ENCODE results near the gene RAB28.

The RAB28 gene

GRCh38 chr4:13492747-13493146, 8.6 kb upstream of the RAB28 start:
- Histone ChIP-seq H4K20me1 (ENCODE audit: insufficient read depth, low read length, poor library complexity, severe bottlenecking) (no peaks in the 10 kb centered on the region), H3K9ac (ENCODE audit: low read depth, low read length, poor library complexity, severe bottlenecking) (no peak overlapping the region), H3K79me2 (ENCODE audit: insufficient read depth, low read length) (no peaks in the 10 kb centered on the region), H3F3A (ENCODE audit: low read depth) (peaks cover 6% of the 10 kb centered on the region; the same call in 1 of the 2 replicates), H3K4me1 (ENCODE audit: insufficient read depth, low read length, poor library complexity, severe bottlenecking) (peaks cover 12% of the 10 kb centered on the region), H3K4me3 (ENCODE audit: low read length, poor library complexity, severe bottlenecking) (no peak overlapping the region), H2AFZ (ENCODE audit: low read length) (no peak overlapping the region), H3K9me3 (ENCODE audit: insufficient read depth, low read depth, low read length) (no peaks in the 10 kb centered on the region), H3K27me3 (ENCODE audit: insufficient read depth, low read length, poor library complexity, severe bottlenecking) (no peaks in the 10 kb centered on the region), H3K36me3 (ENCODE audit: insufficient read depth, low read length) (no peaks in the 10 kb centered on the region), H3K9me2 (replicated peaks; ENCODE audit: low read depth, low read length) (no peaks in the 10 kb centered on the region), H3K4me2 (ENCODE audit: low read depth, low read length, poor library complexity, severe bottlenecking) (no peak overlapping the region)
- TF ChIP-seq EZH2phosphoT487 (IDR thresholded peaks at IDR 0.05; ENCODE audit: borderline replicate concordance): no peak
- TF ChIP-seq, protein P1, sequence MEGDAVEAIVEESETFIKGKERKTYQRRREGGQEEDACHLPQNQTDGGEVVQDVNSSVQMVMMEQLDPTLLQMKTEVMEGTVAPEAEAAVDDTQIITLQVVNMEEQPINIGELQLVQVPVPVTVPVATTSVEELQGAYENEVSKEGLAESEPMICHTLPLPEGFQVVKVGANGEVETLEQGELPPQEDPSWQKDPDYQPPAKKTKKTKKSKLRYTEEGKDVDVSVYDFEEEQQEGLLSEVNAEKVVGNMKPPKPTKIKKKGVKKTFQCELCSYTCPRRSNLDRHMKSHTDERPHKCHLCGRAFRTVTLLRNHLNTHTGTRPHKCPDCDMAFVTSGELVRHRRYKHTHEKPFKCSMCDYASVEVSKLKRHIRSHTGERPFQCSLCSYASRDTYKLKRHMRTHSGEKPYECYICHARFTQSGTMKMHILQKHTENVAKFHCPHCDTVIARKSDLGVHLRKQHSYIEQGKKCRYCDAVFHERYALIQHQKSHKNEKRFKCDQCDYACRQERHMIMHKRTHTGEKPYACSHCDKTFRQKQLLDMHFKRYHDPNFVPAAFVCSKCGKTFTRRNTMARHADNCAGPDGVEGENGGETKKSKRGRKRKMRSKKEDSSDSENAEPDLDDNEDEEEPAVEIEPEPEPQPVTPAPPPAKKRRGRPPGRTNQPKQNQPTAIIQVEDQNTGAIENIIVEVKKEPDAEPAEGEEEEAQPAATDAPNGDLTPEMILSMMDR (conservative IDR thresholded peaks at IDR 0.05; ENCODE audit: low read length): no peak

- Histone ChIP-seq H4K20me1 (ENCODE audit: insufficient read depth, low read length, poor library complexity, severe bottlenecking) (peaks cover 34% of the 10 kb centered on the region), H3K27me3 (ENCODE audit: insufficient read depth, low read length, poor library complexity, severe bottlenecking) (no peaks in the 10 kb centered on the region), H2AFZ (ENCODE audit: low read length) (peak overlapping the region; percentile 80), H3K4me2 (ENCODE audit: low read depth, low read length, poor library complexity, severe bottlenecking) (peak overlapping the region; percentile 77), H3F3A (ENCODE audit: low read depth) (no peaks in the 10 kb centered on the region), H3K4me1 (ENCODE audit: insufficient read depth, low read length, poor library complexity, severe bottlenecking) (peaks cover 36% of the 10 kb centered on the region), H3K9me3 (ENCODE audit: insufficient read depth, low read depth, low read length) (no peaks in the 10 kb centered on the region), H3K79me2 (ENCODE audit: insufficient read depth, low read length) (peaks cover 43% of the 10 kb centered on the region), H3K4me3 (ENCODE audit: low read length, poor library complexity, severe bottlenecking) (peak overlapping the region; percentile 98), H3K36me3 (ENCODE audit: insufficient read depth, low read length) (no peaks in the 10 kb centered on the region), H3K9me2 (replicated peaks; ENCODE audit: low read depth, low read length) (no peaks in the 10 kb centered on the region), H3K9ac (ENCODE audit: low read depth, low read length, poor library complexity, severe bottlenecking) (peak overlapping the region; percentile 69)
- TF ChIP-seq, protein P1 (conservative IDR thresholded peaks at IDR 0.05; ENCODE audit: low read length): no peak
- no peak for TF ChIP-seq EZH2phosphoT487 (IDR thresholded peaks at IDR 0.05; ENCODE audit: borderline replicate concordance)
Measured at GRCh38 chr4:13484749-13485221, 645 bp upstream of the RAB28 start.

- H2AFZ ChIP-seq (ENCODE audit: low read length): peak overlapping the region; percentile 80
- peaks cover 45% of the 10 kb centered on the region for H3K4me1 ChIP-seq (ENCODE audit: insufficient read depth, low read length, poor library complexity, severe bottlenecking)
- TF ChIP-seq, protein P1 (conservative IDR thresholded peaks at IDR 0.05; ENCODE audit: low read length): no peak
- TF ChIP-seq EZH2phosphoT487 (IDR thresholded peaks at IDR 0.05; ENCODE audit: borderline replicate concordance): no peak
- peak overlapping the region; percentile 98 for H3K4me3 ChIP-seq (ENCODE audit: low read length, poor library complexity, severe bottlenecking)
- no peaks in the 10 kb centered on the region for H3K9me2 ChIP-seq (replicated peaks; ENCODE audit: low read depth, low read length)
- H3F3A ChIP-seq (ENCODE audit: low read depth): peaks cover 3% of the 10 kb centered on the region; the same call in 1 of the 2 replicates
- H3K79me2 ChIP-seq (ENCODE audit: insufficient read depth, low read length): peaks cover 50% of the 10 kb centered on the region
- H3K27me3 ChIP-seq (ENCODE audit: insufficient read depth, low read length, poor library complexity, severe bottlenecking): no peaks in the 10 kb centered on the region
- H3K36me3 ChIP-seq (ENCODE audit: insufficient read depth, low read length): no peaks in the 10 kb centered on the region
- peak overlapping the region; percentile 69 for H3K9ac ChIP-seq (ENCODE audit: low read depth, low read length, poor library complexity, severe bottlenecking)
- H3K4me2 ChIP-seq (ENCODE audit: low read depth, low read length, poor library complexity, severe bottlenecking): peak overlapping the region; percentile 100
- no peaks in the 10 kb centered on the region for H3K9me3 ChIP-seq (ENCODE audit: insufficient read depth, low read depth, low read length)
- H4K20me1 ChIP-seq (ENCODE audit: insufficient read depth, low read length, poor library complexity, severe bottlenecking): peaks cover 34% of the 10 kb centered on the region
Measured at GRCh38 chr4:13483768-13484121, 395 bp downstream of the RAB28 start.

Measured in Loucy (cell line).